HG03575 (cell line): Measurements from ENCODE around the gene TNFRSF19.

Source experiments
- ATAC-seq: cut with Tn5 transposase; IDR thresholded peaks from one replicate; pipeline ENCODE4 v1.9.1; 2021; ENCODE audit not compliant: unreplicated experiment, insufficient number of reproducible peaks, low FRiP score; ENCODE audit errors: extremely low read depth

Gene TNFRSF19

DNA sequence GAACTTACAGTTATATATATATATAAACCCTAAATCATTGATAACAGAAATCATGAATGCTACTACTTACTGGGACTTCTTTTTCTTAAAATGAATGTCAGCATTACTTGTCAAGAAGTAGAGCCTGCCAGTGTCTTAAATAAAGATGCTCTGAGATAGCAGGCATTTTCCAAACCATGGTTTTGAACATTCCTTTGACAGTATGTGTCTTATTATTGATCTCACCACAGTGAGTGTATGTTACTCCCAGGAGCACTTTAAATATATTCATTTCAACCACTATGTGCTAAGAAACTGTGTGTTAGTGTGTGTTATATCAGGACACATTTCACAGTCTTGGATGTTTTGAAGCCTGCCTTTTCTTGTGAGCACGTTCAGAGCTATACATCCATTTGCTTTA, 28.2 kb downstream of the TNFRSF19 start:
- ATAC-seq, result no peak

- ATAC-seq, result no peak
Observed at GRCh38 chr13:23599083-23599925, 29.1 kb downstream of the TNFRSF19 start.

GRCh38 chr13:23600100-23600499, 29.9 kb downstream of the TNFRSF19 start:
- ATAC-seq, result no peak

DNA sequence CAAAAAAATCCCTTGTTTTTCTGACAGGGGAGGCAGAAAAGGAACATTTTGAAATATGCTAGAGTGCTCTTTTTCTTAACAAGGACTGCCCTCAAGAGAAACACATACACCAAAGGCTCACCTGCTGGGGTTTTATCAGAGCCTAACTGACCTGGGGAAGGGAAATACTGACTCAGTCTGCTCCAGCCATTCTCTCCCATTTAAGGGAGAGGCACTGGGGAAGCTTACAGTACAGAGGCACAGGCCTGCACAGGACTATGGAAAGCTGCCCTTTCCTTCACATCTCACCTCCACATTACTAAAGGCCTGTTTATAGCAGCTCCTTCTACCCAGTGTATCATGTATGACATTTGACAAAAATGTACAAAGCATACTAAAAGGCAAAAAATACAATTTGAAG, 30.3 kb downstream of the TNFRSF19 start:
- no peak for ATAC-seq

DNA sequence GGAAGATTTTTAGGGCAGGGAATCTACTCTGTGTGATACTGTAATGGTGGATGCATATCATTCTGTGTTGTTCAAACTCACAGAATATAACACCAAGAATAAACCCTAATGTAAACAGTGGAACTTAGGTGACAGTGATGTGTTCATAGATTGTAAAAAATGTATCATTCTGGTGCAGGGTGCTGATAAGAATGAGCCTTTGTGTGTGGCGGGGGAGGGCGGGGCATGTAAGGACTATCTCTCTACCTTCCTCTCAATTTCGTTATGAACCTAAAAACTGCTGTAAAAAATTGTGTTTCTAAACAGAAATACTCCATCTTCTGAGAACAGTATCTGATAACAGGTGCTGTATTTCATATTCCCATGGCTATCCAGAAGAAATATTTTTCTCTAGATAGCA, 35.6 kb downstream of the TNFRSF19 start:
- ATAC-seq, result no peak

- ATAC-seq, result no peak
Observed at GRCh38 chr13:23608138-23608537, 37.9 kb downstream of the TNFRSF19 start.

DNA sequence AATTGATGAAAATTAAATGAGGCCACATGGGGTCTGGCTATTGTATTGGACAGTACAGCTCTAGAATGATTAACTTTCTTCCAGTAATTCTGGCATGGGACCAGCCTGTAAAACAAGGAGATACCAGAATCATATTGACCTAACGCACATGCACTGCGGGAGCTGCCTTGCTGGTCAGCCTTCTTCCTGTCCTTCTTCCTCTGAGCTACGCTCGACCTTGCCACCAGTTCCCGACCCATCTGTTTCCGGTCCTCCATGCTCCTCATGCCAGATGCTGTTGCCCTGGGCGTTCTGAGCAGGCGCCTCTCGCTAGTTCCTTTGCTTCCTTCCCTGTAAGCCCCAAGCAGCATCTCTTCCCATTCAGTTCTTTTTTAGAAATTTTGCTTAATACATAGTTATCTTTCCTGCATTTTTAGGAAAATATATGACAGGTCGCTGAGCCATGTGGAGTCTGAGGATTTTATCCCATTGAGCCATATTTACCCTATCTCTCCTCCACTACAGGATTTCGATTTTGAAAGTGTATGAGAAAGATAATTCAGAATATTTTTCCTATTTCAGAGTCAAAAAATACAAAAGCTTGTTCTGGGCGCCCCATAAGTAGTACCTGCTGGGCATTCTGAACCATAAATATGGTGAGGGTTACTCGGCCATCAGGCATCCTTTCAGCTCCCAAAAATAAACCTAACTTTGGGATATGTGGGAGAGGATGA, 38.6 kb downstream of the TNFRSF19 start:
- ATAC-seq, result no peak

GRCh38 chr13:23609414-23609760, 39.2 kb downstream of the TNFRSF19 start:
- no peak for ATAC-seq

GRCh38 chr13:23609874-23610576, 39.8 kb downstream of the TNFRSF19 start:
- ATAC-seq, result no peak

DNA sequence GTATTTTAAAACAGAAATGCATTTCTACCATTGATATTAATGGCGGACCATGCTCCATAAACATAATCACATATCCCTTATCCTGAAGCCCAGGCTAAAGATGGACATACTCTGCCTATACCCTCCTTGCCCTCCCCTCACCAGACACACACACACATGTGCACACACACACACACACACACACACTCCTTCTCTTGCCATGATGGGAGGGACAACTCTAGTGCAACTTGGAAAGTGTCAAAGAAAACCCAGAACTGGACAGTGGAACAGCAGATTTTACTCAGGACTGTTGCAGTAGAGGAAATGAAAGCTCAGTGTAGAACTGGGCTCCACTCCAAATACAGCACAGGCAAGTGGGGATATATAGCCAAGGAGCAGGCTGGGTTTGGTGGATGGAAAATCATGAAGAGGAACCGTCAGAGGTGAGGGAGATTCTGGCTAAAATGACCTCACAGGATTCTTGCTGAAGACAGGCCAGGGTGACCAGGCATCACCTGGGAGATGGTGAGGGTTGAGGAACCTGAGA, 40.8 kb downstream of the TNFRSF19 start:
- no peak for ATAC-seq

DNA sequence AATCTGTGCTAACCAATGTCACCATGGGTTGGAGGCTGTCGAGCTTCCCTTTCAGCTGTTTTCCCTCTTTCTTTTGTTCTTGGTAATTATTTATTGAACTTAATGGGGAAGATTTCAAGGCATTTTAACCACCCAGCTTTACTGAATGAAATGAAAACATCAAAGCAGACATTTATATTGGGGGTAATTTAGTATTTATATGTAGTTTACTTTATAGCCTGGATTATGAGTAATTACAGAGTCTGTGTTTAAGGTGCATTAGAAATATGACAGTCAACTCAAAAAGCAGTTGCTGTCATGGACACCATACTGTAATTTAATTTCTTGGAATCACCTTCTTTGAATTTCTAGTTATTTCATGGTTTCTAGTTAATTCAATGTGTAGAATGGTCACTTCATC, 42.0 kb downstream of the TNFRSF19 start:
- no peak for ATAC-seq

- ATAC-seq, result no peak
Observed at GRCh38 chr13:23612731-23613130, 42.5 kb downstream of the TNFRSF19 start.

DNA sequence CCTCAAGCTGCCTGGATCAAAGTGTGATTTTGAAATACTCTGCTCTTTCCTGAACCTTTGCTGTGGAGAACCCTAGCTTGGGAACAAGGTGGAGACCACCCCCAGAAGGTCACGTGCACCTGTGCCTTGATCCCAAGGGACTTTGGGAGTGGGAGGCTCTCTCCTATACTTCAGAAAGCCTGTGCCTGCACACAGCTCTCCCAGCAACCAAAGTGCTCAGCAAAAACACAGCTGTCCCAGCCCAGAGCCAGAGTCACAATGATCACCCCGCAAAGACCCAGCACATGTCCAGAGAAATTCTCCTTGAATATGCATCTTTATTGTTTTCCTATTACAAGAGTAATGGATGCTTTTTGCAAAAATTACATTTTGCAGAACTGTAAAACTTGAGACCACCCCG, 43.4 kb downstream of the TNFRSF19 start:
- no peak for ATAC-seq

GRCh38 chr13:23615395-23616081, 45.3 kb downstream of the TNFRSF19 start:
- ATAC-seq, result no peak

DNA sequence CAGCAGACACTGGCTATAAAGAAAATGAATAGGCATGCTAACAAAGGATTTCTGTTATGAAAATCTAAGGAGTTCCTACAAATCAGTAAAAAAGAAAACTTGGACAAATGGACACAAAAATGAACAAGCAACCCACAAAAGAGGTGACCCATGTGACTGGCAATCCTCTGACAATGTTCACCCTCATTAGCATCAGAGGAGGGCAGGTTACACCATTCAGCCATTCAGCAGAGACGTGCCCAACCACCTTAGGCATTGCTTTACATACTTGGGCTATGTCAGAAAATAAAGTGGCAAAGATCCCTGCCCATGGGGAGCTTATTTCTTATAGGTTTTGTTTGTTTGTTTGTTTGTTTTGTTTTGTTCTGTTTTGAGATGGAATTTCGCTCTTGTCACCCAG, 46.0 kb downstream of the TNFRSF19 start:
- no peak for ATAC-seq

DNA sequence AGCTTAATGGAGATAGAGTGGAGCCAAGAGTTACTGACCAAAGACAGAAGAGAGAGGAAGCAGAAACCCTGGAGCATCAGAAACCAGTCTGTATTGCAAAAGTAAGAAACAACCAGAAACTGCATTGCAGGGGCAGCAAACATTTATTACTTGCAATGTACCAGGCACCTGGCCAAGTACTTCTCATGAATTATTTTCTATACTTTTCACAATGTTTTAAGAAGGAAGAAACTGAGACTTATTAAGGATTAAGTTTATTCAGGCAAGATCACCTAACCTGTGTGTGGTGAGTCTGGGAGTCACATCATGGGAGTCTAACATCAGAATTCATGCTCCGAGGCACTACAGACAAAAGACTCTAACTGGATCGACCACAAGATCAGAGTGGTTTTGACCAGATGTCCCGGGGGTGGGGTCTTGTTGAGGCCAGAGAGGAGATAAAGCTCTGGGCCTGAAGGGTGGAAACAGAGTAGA, 47.4 kb downstream of the TNFRSF19 start:
- ATAC-seq, result no peak

DNA sequence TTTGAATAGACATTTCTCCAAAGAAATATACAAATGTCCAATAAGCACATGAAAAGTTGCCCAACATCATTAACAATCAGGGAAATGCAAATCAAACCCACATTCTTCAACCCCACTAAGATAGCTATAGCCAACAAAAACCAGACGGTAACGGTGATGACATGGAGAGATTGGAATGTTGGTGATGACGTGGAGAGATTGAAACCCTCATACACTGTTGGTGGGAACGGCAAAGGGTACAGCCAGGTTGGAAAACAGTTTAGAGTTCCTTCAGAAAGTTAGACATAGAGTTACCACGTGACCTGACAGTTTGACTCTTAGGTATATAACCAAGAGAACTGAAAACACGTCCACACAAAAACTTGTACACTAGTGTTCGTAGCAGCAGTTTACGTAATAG, 48.1 kb downstream of the TNFRSF19 start:
- no peak for ATAC-seq

GRCh38 chr13:23619068-23619855, 49.0 kb downstream of the TNFRSF19 start:
- ATAC-seq, result no peak
